HG02840 (cell line): ENCODE measurements around the gene RRBP1.
"Not testable (repeated sequence)": the region's sequence is repeated elsewhere in the genome, so short reads cannot be mapped to it uniquely, and the experiment has no call there.

ENCODE experiments used
- ATAC-seq: cut with Tn5 transposase; IDR thresholded peaks from one replicate; pipeline ENCODE4 v1.9.1; 2021; ENCODE audit warnings: mild to moderate bottlenecking, moderate library complexity, moderate number of reproducible peaks; ENCODE audit not compliant: unreplicated experiment, low FRiP score

The RRBP1 gene

GRCh38 chr20:17666481-17666880 is 15.6 kb downstream of the RRBP1 start:
- ATAC-seq, result no peak

- ATAC-seq, result no peak
Measured at GRCh38 chr20:17665756-17666155, 16.3 kb downstream of the RRBP1 start.

- no peak for ATAC-seq
Measured at GRCh38 chr20:17664025-17664633, 17.9 kb downstream of the RRBP1 start.

- ATAC-seq, result no peak
Measured at GRCh38 chr20:17663486-17663885, 18.6 kb downstream of the RRBP1 start.

- ATAC-seq, result no peak
Measured at GRCh38 chr20:17663040-17663399, 19.0 kb downstream of the RRBP1 start.

DNA sequence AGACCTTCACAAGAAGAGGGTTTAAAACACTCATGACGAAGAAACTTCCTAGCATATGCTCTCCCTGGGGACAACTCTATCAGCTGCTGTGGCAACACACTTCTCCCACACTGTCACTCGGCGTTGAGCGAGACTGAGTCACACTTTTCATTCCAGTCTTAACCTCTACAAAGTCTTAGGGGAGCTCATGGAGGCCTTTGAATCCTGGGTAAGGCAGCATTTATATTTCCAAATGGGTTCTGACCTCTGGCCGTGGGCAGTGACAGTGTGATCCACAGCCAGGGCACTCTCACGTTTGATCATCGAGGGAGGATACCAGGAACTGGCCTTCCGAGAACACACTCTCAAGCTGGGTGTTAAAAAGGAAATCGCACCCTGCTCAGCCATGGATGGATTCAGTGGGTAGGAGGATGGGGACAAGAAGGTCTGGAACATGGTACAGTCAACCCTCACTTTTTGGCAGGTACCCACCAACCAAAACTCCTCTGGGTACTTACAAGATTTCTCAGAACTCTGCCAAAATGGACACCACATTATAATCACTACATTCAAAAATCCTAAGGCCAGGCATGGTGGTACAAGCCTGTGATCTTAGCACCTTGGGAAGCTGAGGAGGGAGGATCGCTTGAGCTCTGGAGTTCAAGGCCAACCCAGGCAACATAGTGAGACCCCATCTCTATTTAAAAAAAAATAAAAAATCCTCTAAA is 19.6 kb downstream of the RRBP1 start:
- no peak for ATAC-seq

DNA sequence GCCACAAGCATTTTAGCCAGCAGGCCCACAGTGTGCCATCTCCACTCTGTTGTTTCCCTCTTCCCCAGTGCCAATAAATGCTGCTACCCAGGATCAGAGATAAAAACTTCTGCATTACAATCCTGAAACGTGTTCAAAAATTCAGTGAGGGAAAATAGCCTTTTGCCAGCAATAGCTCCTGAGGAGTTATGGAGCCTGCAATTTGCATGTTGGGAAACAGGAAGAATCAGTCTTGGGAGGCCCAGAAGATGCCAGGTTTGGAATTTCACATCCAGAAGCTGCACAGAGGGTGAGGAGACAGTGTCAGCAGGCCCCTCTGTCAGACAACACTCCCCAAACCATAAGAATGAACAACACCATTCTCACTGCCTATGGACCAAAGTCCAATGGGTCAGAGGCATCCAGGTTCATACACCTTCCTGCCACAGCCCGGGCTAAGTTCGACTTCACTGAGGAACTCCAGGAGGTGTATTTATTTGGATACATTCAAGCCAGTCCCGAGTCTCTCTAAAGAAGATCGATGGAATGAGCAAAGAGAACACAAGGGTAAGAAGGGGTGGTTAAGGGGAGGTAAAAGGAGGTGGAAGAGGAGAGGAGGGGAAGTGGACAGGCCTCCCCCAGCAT is 20.8 kb downstream of the RRBP1 start:
- ATAC-seq, result no peak

DNA sequence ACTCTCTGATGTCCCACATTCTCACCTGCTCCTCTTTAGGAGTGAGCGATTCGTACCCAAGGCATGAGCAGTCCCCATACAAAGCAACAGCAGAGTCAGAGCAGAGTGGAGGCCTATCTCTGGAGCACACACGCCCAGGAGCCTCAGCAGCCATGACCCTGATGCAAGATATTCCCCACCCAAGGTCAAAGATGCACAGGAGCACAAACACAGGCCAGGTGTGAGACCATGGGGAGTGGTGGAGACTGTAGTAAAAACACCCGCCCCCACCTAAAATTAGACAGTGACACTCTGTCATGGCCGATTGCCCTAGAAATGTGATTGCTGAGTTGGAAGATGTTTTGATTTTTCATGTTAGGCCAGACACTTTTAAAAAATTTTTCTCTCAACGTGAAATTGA is 21.4 kb downstream of the RRBP1 start:
- ATAC-seq, result no peak

- ATAC-seq, result no peak
Measured at GRCh38 chr20:17659801-17660200, 22.2 kb downstream of the RRBP1 start.

DNA sequence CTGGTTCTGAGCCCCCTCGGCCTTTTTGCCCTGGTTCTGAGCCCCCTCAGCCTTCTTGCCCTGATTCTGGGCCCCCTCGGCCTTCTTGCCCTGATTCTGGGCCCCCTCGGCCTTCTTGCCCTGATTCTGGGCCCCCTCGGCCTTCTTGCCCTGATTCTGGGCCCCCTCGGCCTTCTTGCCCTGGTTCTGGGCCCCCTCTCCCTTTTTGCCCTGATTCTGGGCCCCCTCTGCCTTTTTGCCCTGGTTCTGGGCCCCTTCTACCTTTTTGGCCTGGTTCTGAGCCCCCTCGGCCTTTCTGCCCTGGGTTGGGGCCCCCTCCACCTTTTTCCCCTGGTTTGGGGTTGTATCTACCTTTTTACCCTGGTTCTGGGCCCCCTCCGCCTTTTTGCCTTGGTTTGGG is 22.7 kb downstream of the RRBP1 start:
- not testable (repeated sequence) for ATAC-seq

- no peak for ATAC-seq
Measured at GRCh38 chr20:17658648-17658993, 23.4 kb downstream of the RRBP1 start.

- ATAC-seq, result no peak
Measured at GRCh38 chr20:17657898-17658647, 24.0 kb downstream of the RRBP1 start.

DNA sequence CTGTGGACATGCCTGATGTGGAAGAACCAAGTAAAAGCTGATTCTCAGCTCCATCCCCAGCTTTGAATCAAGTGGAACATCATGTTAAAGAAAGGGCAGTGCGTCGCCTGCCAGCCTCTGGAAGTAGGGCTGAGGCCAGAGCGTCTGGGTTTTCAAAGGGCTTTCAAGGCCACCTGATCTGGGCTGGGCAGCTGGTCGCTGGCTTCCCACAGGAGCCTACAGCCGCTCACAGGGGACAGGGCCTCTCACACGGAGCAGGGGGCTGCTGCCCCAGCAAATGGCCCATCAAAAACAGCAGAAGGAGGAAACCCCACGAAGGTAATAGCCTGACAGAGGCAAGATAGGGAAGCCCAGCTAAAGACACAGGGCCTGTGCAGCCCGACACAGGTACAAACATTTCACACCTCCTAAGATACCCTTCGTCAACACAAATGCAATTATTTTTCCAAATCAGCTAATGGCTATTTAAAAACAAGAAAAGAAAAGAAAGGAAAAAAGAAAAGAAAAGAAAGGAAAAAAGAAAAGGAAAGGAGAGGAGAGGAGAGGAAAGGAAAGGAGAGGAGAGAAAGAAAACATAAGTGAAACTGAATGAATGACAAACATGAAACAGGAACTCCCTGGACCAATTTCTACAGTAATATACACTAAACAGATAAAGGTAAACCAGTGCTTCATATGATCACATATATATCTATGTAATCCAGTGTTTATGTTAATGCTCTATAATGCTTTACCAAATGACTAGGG is 24.8 kb downstream of the RRBP1 start:
- ATAC-seq, result no peak

GRCh38 chr20:17655865-17656479 is 26.1 kb downstream of the RRBP1 start:
- ATAC-seq, result no peak

- no peak for ATAC-seq
Measured at GRCh38 chr20:17655286-17655651, 26.8 kb downstream of the RRBP1 start.

DNA sequence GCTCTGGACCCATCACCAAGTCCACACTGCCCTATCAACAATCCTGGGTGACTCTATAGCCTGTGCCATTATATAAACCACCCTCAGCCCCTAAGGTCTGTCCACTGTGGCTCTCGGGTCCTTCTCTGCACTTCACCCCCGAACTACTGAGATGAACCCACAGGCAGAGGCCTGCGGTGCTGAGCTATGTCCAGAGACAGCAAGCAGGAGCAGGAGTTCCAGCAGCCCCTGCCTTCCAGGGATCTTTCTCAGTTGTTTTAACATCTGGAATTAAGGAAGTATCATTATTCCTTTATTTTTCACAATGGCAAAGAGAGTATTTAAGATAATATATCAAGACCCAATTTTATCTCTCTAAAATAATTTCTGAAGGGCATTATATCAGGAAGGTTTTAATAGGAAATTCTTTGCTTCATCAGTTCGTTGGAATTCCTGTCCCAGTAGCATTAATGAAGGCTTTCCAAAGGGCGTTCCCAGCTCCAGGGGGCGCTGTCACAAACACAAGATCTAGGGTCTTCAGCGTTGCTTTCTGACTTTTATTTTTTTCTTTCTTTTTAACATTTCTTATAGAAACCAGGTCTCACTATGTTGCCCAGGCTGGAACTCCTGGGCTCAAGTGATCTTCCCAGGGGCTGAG is 27.3 kb downstream of the RRBP1 start:
- ATAC-seq, result no peak

DNA sequence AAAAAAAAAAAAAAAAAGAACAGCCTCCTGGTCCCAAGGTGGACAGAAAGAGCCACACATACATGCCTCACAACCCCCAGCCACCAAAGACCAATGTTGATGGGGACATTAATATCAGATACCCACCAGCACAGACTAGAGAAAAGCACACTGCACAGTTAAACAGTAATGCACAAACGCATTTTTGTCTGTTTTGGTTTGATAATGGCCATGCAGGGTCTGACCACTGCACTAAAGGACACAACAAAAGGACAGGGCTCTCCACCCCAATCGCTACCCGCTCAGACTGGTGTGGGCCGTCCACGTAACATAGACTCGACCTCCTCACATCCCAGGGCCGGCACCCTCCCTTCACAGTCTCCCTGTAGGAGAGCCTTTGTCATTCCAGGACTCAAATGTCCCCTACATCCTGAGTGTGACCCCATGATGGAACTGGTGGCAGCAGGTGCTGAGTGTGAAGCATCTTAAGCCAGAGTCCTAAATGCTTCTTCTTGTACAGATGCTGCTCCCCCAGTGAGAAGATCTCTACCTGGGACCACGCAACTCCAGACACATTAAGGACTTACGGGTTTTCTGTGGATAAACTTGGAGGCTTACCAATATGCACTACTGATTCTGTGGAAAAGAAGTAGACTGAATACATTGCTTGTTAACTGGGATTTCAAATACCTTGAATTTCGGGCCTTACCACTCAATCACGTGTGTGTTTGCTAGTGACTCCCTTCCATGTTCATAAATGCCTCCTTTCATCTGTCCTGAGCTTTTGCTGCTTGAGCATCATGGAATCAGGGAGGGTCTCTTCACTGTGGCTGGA is 28.0 kb downstream of the RRBP1 start:
- ATAC-seq, result no peak

DNA sequence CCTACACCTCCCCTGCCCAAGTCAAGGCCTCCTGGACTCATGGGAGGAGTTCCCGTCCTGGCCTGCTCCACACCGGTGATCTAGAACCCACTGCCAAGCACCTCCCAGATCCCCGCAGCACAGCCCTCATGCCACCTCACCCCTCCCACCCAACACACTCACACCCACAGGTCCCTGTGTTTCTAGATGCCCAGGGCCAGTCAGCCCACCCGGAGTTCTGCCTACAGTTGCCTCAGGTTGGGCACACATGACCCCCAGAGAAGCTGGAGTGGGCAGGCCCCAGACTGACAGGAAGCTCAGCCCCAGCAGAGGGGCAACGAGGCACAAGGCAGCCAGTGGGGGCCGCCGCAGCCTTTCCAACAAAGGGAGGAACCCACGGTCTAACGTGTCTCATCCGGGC is 29.6 kb downstream of the RRBP1 start:
- no peak for ATAC-seq

GRCh38 chr20:17651760-17652388 is 30.2 kb downstream of the RRBP1 start:
- ATAC-seq, result no peak
